DMS 273 (cell line): ENCODE measurements around the gene CACNA1D.

ENCODE experiments used
- DNase-seq: peaks from one replicate; lab custom pipeline; 2025; ENCODE audit not compliant: unreplicated experiment; lab: John Stamatoyannopoulos, UW

CACNA1D gene

GRCh38 chr3:53803816-53804695, 309.6 kb downstream of the CACNA1D start:
- no peak for DNase-seq

- DNase-seq = no peak
Observed at GRCh38 chr3:53804697-53805462, 310.5 kb downstream of the CACNA1D start.

GRCh38 chr3:53805463-53806159, 311.2 kb downstream of the CACNA1D start:
- DNase-seq = no peak

- DNase-seq = no peak
Observed at GRCh38 chr3:53806182-53807116, 312.0 kb downstream of the CACNA1D start.

GRCh38 chr3:53807117-53807810, 312.9 kb downstream of the CACNA1D start:
- no peak for DNase-seq

- DNase-seq = no peak
Observed at GRCh38 chr3:53808496-53808895, 314.1 kb downstream of the CACNA1D start.

- DNase-seq = no peak
Observed at GRCh38 chr3:53809267-53809666, 314.9 kb downstream of the CACNA1D start.

GRCh38 chr3:53809764-53810400, 315.5 kb downstream of the CACNA1D start:
- no peak for DNase-seq

GRCh38 chr3:53811143-53811927, 316.9 kb downstream of the CACNA1D start:
- DNase-seq = no peak

GRCh38 chr3:53812434-53812833, 318.0 kb downstream of the CACNA1D start:
- DNase-seq = peak; percentile 3

- DNase-seq = no peak
Observed at GRCh38 chr3:53813229-53813628, 318.8 kb downstream of the CACNA1D start.

GRCh38 chr3:53813876-53814275, 319.5 kb downstream of the CACNA1D start:
- no peak for DNase-seq

- no peak for DNase-seq
Observed at GRCh38 chr3:53815067-53815466, 320.7 kb downstream of the CACNA1D start.

- DNase-seq = no peak
Observed at GRCh38 chr3:53815651-53816050, 321.2 kb downstream of the CACNA1D start.

GRCh38 chr3:53816425-53816824, 322.0 kb downstream of the CACNA1D start:
- DNase-seq = no peak

- DNase-seq = no peak
Observed at GRCh38 chr3:53817211-53817610, 322.8 kb downstream of the CACNA1D start.

- DNase-seq = no peak
Observed at GRCh38 chr3:53817809-53818208, 323.4 kb downstream of the CACNA1D start.
